ENCODE results near the gene HARBI1. TPM values are rescaled to one million over a fixed set of nuclear protein-coding genes. Genes with fewer than 3 reads are reported as not detected.

The HARBI1 gene, protein sequence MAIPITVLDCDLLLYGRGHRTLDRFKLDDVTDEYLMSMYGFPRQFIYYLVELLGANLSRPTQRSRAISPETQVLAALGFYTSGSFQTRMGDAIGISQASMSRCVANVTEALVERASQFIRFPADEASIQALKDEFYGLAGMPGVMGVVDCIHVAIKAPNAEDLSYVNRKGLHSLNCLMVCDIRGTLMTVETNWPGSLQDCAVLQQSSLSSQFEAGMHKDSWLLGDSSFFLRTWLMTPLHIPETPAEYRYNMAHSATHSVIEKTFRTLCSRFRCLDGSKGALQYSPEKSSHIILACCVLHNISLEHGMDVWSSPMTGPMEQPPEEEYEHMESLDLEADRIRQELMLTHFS
- total RNA-seq (1 to 10 TPM; 4.6 to 5.3 TPM), polyA plus RNA-seq (12.9 TPM)

DNA sequence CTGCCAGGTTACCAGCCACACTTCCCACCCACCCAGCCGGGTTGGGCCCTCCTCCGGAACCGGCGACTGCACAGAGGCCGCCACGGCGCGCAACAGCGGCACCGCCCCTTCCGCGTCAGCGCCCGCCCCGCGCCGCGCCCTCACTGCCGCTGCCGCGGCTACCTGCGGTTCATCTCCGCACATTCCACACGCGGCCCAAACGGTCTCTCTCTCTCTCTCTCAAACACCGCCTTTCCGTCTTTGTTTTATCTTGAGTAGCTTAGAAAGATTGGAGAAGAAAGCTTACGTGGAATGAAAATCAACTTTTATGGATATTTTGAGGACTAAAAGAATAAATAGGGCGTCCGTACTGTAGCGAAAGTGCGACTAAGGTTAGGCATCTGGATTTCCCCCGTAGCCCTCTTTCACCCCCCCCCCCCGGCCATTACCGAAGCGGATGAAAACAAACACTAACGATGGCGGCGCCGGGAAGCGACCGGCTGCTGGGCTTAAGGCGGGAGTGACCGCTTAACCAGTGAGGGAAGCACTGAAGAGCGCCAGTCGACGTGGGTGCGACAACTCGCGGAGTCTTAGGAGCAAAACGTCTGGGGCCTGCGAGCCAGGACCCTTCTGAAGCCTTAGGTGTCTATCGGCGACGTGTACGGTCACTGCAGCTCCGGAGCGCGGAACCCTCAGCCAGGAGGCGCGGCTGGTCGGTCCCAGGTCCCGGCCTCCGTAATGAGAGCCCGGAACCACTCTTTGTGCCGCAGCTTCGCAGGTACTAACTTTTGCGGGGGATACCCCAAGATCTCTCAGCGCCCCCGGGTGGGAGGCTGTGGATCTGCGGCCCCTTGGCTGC, at the start of gene HARBI1, which contains the start of gene ATG13:
HARBI1 (minus strand) TSS at position 94 of the 838 bp plus-strand sequence. CDS start 990 bp downstream, outside the sequence.
ATG13 (plus strand) TSS at position 420 of the 838 bp plus-strand sequence. CDS start 26,739 bp downstream, outside the sequence.
- peaks cover 0 to 33% (median 6%) of the 10 kb centered on the region in 3 donors for H3K36me3 Mint-ChIP-seq
- peaks cover 6% of the 10 kb centered on the region for H3K36me3 ChIP-seq (ENCODE audit: insufficient read depth, low read length)

DNA sequence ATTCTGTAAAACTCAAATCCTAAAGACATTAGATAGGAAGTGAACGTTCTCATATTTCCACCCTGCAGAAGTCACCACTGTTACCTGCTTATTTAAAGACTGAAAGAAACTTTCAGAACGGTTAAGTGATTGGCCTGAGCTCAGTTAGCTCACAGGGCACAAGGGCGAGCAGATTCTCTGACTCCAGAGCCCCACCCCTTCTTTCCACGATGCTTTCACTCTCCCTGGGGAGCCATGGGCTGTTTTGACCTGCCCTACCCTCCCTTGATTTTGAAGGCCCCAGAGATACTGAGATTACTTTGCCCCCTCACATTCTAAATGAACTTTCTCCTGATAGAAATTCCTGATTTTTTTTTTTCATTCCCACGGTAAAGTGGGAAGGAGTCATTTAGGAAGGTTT, 49.5 kb upstream of the HARBI1 start:
- Mint-ChIP-seq H3K27ac (peak overlapping the region in 3 of 8 donors; percentile 8 to 84 (median 45)), H3K27me3 (no peaks in the 10 kb centered on the region), H3K4me1 (peaks cover 20 to 26% (median 26%) of the 10 kb centered on the region in 3 donors), H3K4me3 (no peak overlapping the region), H3K9me3 (no peaks in the 10 kb centered on the region), H3K36me3 (peaks cover 15 to 81% (median 28%) of the 10 kb centered on the region in 3 donors)
- H3K36me3 ChIP-seq (ENCODE audit: insufficient read depth, low read length) = peaks cover 61% of the 10 kb centered on the region
- DNase-seq = no peak
- no peaks in the 10 kb centered on the region for H3K27me3 ChIP-seq (ENCODE audit: insufficient read depth, low read length, poor library complexity, severe bottlenecking)
- no peak overlapping the region for H3K27ac ChIP-seq (ENCODE audit: low read depth, low read length)
- CTCF ChIA-PET = no interaction called here
- H3K9me3 ChIP-seq (ENCODE audit: low read length) = no peaks in the 10 kb centered on the region
- POLR2A ChIA-PET = no interaction called here
- H3K4me1 ChIP-seq (ENCODE audit: insufficient read depth, low read length) = peaks cover 29% of the 10 kb centered on the region
- H3K4me3 ChIP-seq (ENCODE audit: low read length) = no peak overlapping the region

More for the DNA sequence above, at the start of gene HARBI1, which contains the start of gene ATG13:
- Histone ChIP-seq H3K27ac (ENCODE audit: low read depth, low read length) (peak within 1 kb of the TSS; percentile 99), H3K4me3 (ENCODE audit: low read length) (peak within 1 kb of the TSS; percentile 85), H3K9me3 (ENCODE audit: low read length) (no peaks in the 10 kb centered on the region), H3K27me3 (ENCODE audit: insufficient read depth, low read length, poor library complexity, severe bottlenecking) (no peaks in the 10 kb centered on the region), H3K4me1 (ENCODE audit: insufficient read depth, low read length) (peaks cover 33% of the 10 kb centered on the region)
- Mint-ChIP-seq H3K27ac (peak within 1 kb of the TSS; percentile 98 to 100 (median 100)), H3K4me3 (peak within 1 kb of the TSS; percentile 90 to 99 (median 98)), H3K9me3 (no peaks in the 10 kb centered on the region), H3K4me1 (peaks cover 37 to 63% (median 50%) of the 10 kb centered on the region in 3 donors), H3K27me3 (peaks cover 0 to 4% of the 10 kb centered on the region in 2 donors)
- peak; percentile 89 to 94 (median 93) for DNase-seq
- POLR2A ChIA-PET = interaction anchor here (0.6 to 2.1 kb wide), 8 partner anchors 38 to 599 kb away, joined by 3 to 13 read pairs (median 4); partner anchors contain the start of genes ARHGAP1 and ZNF408
- CTCF ChIA-PET = interaction anchor here (0.6 to 2.1 kb wide), 16 partner anchors 8 to 503 kb away, joined by 3 to 12 read pairs (median 4); partner anchors contain the start of genes AMBRA1, ARHGAP1 and ZNF408

- CTCF ChIA-PET = no interaction called here
These were observed 48.3 kb upstream of the HARBI1 start for GRCh38 chr11:46665356-46665755.

DNA sequence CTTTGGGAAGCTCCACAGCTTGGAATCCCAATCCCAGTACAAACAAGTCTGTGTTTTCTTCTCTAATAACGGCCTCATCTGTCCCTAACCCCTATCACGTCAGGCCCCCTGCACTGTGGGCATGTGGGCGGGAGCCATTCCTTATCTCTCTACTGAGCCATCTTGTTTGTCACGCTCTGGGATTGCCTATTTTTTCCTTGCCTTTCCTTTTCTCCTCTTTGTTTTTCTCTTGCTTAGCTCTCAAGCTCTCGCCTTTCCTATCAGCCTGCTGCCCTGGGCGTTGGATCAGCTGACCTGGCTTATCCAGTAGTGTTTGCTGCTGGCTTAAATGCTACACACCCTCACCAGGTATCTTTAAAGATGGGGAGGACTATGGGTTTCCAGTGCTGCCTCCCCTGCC, 47.6 kb upstream of the HARBI1 start:
- H3K36me3 Mint-ChIP-seq = peaks cover 18 to 85% (median 30%) of the 10 kb centered on the region in 3 donors
- POLR2A ChIA-PET = no interaction called here
- H3K4me3 ChIP-seq (ENCODE audit: low read length) = no peak overlapping the region

More at GRCh38 chr11:46665356-46665755, 48.3 kb upstream of the HARBI1 start:
- H3K4me3 Mint-ChIP-seq = no peak overlapping the region
- H3K27me3 ChIP-seq (ENCODE audit: insufficient read depth, low read length, poor library complexity, severe bottlenecking) = no peaks in the 10 kb centered on the region
- no peak for DNase-seq
- peaks cover 10 to 16% (median 15%) of the 10 kb centered on the region in 3 donors for H3K4me1 Mint-ChIP-seq
- no peaks in the 10 kb centered on the region for H3K9me3 ChIP-seq (ENCODE audit: low read length)
- no peak overlapping the region for H3K4me3 ChIP-seq (ENCODE audit: low read length)
- POLR2A ChIA-PET = no interaction called here
- no peaks in the 10 kb centered on the region for H3K27me3 Mint-ChIP-seq
- H3K27ac ChIP-seq (ENCODE audit: low read depth, low read length) = no peak overlapping the region
- peak overlapping the region in 1 of 8 donors; percentile 29 for H3K27ac Mint-ChIP-seq
- peaks cover 17% of the 10 kb centered on the region for H3K4me1 ChIP-seq (ENCODE audit: insufficient read depth, low read length)
- peaks cover 15 to 83% (median 28%) of the 10 kb centered on the region in 3 donors for H3K36me3 Mint-ChIP-seq
- no peaks in the 10 kb centered on the region for H3K9me3 Mint-ChIP-seq
- H3K36me3 ChIP-seq (ENCODE audit: insufficient read depth, low read length) = peaks cover 61% of the 10 kb centered on the region

GRCh38 chr11:46663277-46663940, 46.4 kb upstream of the HARBI1 start:
- H3K4me3 ChIP-seq (ENCODE audit: low read length) = no peak overlapping the region
- Mint-ChIP-seq H3K27me3 (no peaks in the 10 kb centered on the region), H3K27ac (peak overlapping the region in 3 of 8 donors; percentile 51 to 81 (median 69)), H3K4me3 (no peak overlapping the region), H3K9me3 (no peaks in the 10 kb centered on the region), H3K4me1 (no peaks in the 10 kb centered on the region), H3K36me3 (peaks cover 13 to 85% (median 30%) of the 10 kb centered on the region in 3 donors)
- H3K9me3 ChIP-seq (ENCODE audit: low read length) = no peaks in the 10 kb centered on the region
- no peaks in the 10 kb centered on the region for H3K27me3 ChIP-seq (ENCODE audit: insufficient read depth, low read length, poor library complexity, severe bottlenecking)
- peaks cover 62% of the 10 kb centered on the region for H3K36me3 ChIP-seq (ENCODE audit: insufficient read depth, low read length)
- DNase-seq = no peak
- POLR2A ChIA-PET = no interaction called here
- CTCF ChIA-PET = interaction anchor here (1.3 kb wide), 1 partner anchor 8 kb away, joined by 3 read pairs; no protein-coding TSS in a partner anchor
- no peaks in the 10 kb centered on the region for H3K4me1 ChIP-seq (ENCODE audit: insufficient read depth, low read length)
- no peak overlapping the region for H3K27ac ChIP-seq (ENCODE audit: low read depth, low read length)

More for the DNA sequence above, 47.6 kb upstream of the HARBI1 start:
- Mint-ChIP-seq H3K4me1 (peaks cover 5 to 10% (median 9%) of the 10 kb centered on the region in 3 donors), H3K4me3 (no peak overlapping the region), H3K9me3 (no peaks in the 10 kb centered on the region), H3K27me3 (no peaks in the 10 kb centered on the region), H3K27ac (peak overlapping the region in 3 of 8 donors; percentile 65 to 79 (median 71))
- H3K9me3 ChIP-seq (ENCODE audit: low read length) = no peaks in the 10 kb centered on the region
- peaks cover 62% of the 10 kb centered on the region for H3K36me3 ChIP-seq (ENCODE audit: insufficient read depth, low read length)
- H3K4me1 ChIP-seq (ENCODE audit: insufficient read depth, low read length) = peaks cover 10% of the 10 kb centered on the region
- H3K27me3 ChIP-seq (ENCODE audit: insufficient read depth, low read length, poor library complexity, severe bottlenecking) = no peaks in the 10 kb centered on the region
- no peak for DNase-seq
- CTCF ChIA-PET = no interaction called here
- no peak overlapping the region for H3K27ac ChIP-seq (ENCODE audit: low read depth, low read length)

DNA sequence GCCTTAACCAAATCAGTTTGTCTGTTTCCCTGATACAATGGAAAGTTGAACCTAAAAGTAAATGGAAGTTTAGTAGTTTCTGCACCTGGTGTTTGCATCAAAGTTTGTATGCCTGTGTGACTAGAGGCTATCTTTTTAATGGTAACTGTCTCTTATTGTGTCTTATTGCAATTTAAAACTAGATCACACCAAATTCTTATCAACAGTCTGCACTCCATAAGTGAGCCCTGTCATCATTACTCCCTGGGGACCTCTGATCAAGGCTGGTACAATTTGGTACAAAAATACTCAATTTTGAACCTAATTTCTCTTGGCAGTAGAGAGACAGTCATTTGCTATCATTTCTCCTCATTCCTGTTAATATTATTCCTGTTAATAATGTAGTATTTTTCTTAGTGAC, 45.3 kb upstream of the HARBI1 start:
- Histone ChIP-seq H3K27me3 (ENCODE audit: insufficient read depth, low read length, poor library complexity, severe bottlenecking) (no peaks in the 10 kb centered on the region), H3K27ac (ENCODE audit: low read depth, low read length) (no peak overlapping the region), H3K9me3 (ENCODE audit: low read length) (no peaks in the 10 kb centered on the region), H3K4me3 (ENCODE audit: low read length) (no peak overlapping the region), H3K4me1 (ENCODE audit: insufficient read depth, low read length) (no peaks in the 10 kb centered on the region), H3K36me3 (ENCODE audit: insufficient read depth, low read length) (peaks cover 63% of the 10 kb centered on the region)
- Mint-ChIP-seq H3K9me3 (no peaks in the 10 kb centered on the region), H3K36me3 (peaks cover 13 to 87% (median 34%) of the 10 kb centered on the region in 3 donors), H3K4me1 (no peaks in the 10 kb centered on the region), H3K27ac (peak overlapping the region in 1 of 8 donors; percentile 5), H3K4me3 (no peak overlapping the region), H3K27me3 (no peaks in the 10 kb centered on the region)
- ChIA-PET POLR2A (no interaction called here), CTCF (interaction anchor here (0.9 to 1.3 kb wide), 2 partner anchors 9 kb away, joined by 3 to 4 read pairs; no protein-coding TSS in a partner anchor)
- no peak for DNase-seq

DNA sequence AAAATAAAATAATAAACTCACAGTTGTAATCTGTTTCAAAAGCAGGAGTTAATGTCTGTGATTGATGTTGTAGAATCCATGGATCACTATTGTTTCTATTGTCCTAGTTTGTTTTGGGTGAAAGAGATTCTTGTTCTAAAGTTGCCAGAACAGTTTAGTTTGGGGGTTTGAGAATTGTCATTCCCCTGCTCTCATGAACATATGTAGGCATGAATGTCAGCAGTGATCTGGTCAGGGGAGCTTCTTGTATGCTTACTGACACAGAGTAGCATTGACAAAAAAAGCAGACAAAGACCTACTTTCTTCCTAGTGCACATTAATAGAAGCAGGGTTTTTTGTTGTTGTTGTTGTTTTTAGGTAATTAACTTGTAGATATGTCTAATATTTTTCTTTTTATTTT, 44.8 kb upstream of the HARBI1 start:
- ChIA-PET CTCF (interaction anchor here (0.9 kb wide), 1 partner anchor 9 kb away, joined by 4 read pairs; no protein-coding TSS in a partner anchor), POLR2A (no interaction called here)
- Mint-ChIP-seq H3K36me3 (peaks cover 15 to 87% (median 37%) of the 10 kb centered on the region in 3 donors), H3K4me3 (no peak overlapping the region), H3K27ac (peak overlapping the region in 1 of 8 donors; percentile 32), H3K27me3 (no peaks in the 10 kb centered on the region), H3K4me1 (no peaks in the 10 kb centered on the region), H3K9me3 (no peaks in the 10 kb centered on the region)
- Histone ChIP-seq H3K4me3 (ENCODE audit: low read length) (no peak overlapping the region), H3K27ac (ENCODE audit: low read depth, low read length) (no peak overlapping the region), H3K9me3 (ENCODE audit: low read length) (no peaks in the 10 kb centered on the region), H3K36me3 (ENCODE audit: insufficient read depth, low read length) (peaks cover 61% of the 10 kb centered on the region), H3K4me1 (ENCODE audit: insufficient read depth, low read length) (no peaks in the 10 kb centered on the region), H3K27me3 (ENCODE audit: insufficient read depth, low read length, poor library complexity, severe bottlenecking) (no peaks in the 10 kb centered on the region)
- no peak for DNase-seq
